AG04450 (cell line): ENCODE data around the gene HPS4. TPM values are rescaled to one million over a fixed set of nuclear protein-coding genes. Genes with fewer than 3 reads are reported as not detected.

Experiments used
- CTCF ChIA-PET: fragments of 300-600, 350-600 bp; formaldehyde crosslinking; extraction: SDS; loops from one replicate; lab custom pipeline; 2022; ENCODE audit warnings: antibody characterized with exemption, inconsistent platforms; lab: Charles Lee
- POLR2A ChIA-PET: fragments of 350-600 bp; formaldehyde crosslinking; extraction: SDS; loops from one replicate; lab custom pipeline; 2021; ENCODE audit warnings: antibody characterized with exemption, inconsistent platforms; lab: Yijun Ruan, JAX
- DNase-seq: peaks from one replicate; pipeline ENCODE4 v3.0.0-alpha.2; 2011; ENCODE audit warnings: low read depth, low spot score
- H3K27ac ChIP-seq: one replicate; pipeline ENCODE4 v1.5.1; 2012; ENCODE audit warnings: low read depth, low read length, control low read depth
- H3K27me3 ChIP-seq: one replicate; pipeline ENCODE4 v1.6.0; 2012; ENCODE audit warnings: low read length; ENCODE audit not compliant: control insufficient read depth, insufficient read depth
- H3K4me3 ChIP-seq: 2 replicates; pipeline ENCODE4 v1.5.1; 2011; ENCODE audit warnings: mild to moderate bottlenecking, low read depth, low read length, control low read depth
- H3K9me3 ChIP-seq: 2 replicates; pipeline ENCODE4 v1.5.1; 2012; ENCODE audit warnings: low read length; ENCODE audit not compliant: control insufficient read depth, insufficient read depth
- CTCF ChIP-seq: IDR thresholded peaks from 2 replicates; pipeline ENCODE4 v1.5.1; 2011; ENCODE audit warnings: low read depth, low read length, control low read depth, inconsistent platforms
- polyA plus RNA-seq: library from polyadenylated mRNA; depleted of rRNA; stranded (reverse); fragments of >200 nt; gene quantifications from 2 replicates; pipeline ENCODE4 v1.2.3, GENCODE V29; 2011

Gene HPS4
- polyA plus RNA-seq, 1 experiment = 30.9 TPM

GRCh38 chr22:26516503-26516902 lies 32.9 kb upstream of the HPS4 start:
- H3K27me3 ChIP-seq = no peaks in the 10 kb centered on the region
- H3K4me3 ChIP-seq = no peak overlapping the region
- no peak for DNase-seq
- TF ChIP-seq CTCF = no peak
- no peaks in the 10 kb centered on the region; the same call in 1 of the 2 replicates for H3K9me3 ChIP-seq
- POLR2A ChIA-PET = no interaction called here
- CTCF ChIA-PET = interaction anchor here (0.7 to 2.2 kb wide), 2 partner anchors 149 to 157 kb away, joined by 3 to 6 read pairs; no protein-coding TSS in a partner anchor
- no peak overlapping the region for H3K27ac ChIP-seq

GRCh38 chr22:26515931-26516330 lies 32.3 kb upstream of the HPS4 start:
- TF ChIP-seq CTCF = no peak
- H3K9me3 ChIP-seq = no peaks in the 10 kb centered on the region; the same call in 1 of the 2 replicates
- H3K4me3 ChIP-seq = no peak overlapping the region
- DNase-seq = no peak
- no peaks in the 10 kb centered on the region for H3K27me3 ChIP-seq
- POLR2A ChIA-PET = no interaction called here
- CTCF ChIA-PET = interaction anchor here (0.5 to 2.2 kb wide), 3 partner anchors 127 to 157 kb away, joined by 3 to 6 read pairs (median 3); no protein-coding TSS in a partner anchor
- H3K27ac ChIP-seq = no peak overlapping the region

- no peaks in the 10 kb centered on the region; the same call in 1 of the 2 replicates for H3K9me3 ChIP-seq
- H3K4me3 ChIP-seq = no peak overlapping the region
- POLR2A ChIA-PET = no interaction called here
- H3K27me3 ChIP-seq = no peaks in the 10 kb centered on the region
- no peak for DNase-seq
- CTCF ChIA-PET = interaction anchor here (1.5 to 2.2 kb wide), 2 partner anchors 11 to 151 kb away, joined by 4 to 6 read pairs; no protein-coding TSS in a partner anchor
- no peak overlapping the region for H3K27ac ChIP-seq
- no peak for TF ChIP-seq CTCF
Observed at GRCh38 chr22:26514419-26515161, 31.0 kb upstream of the HPS4 start.

GRCh38 chr22:26513838-26514237 lies 30.3 kb upstream of the HPS4 start:
- TF ChIP-seq CTCF = no peak
- Histone ChIP-seq H3K4me3 (no peak overlapping the region), H3K27ac (no peak overlapping the region), H3K9me3 (no peaks in the 10 kb centered on the region; the same call in 1 of the 2 replicates), H3K27me3 (no peaks in the 10 kb centered on the region)
- ChIA-PET POLR2A (no interaction called here), CTCF (interaction anchor here (1.9 kb wide), 1 partner anchor 152 kb away, joined by 8 read pairs; no protein-coding TSS in a partner anchor)
- no peak for DNase-seq
